Activated gamma-delta T cell (primary cell): Measurements from ENCODE around the gene CPLX1.
"Not testable (repeated sequence)": the region's sequence is repeated elsewhere in the genome, so short reads cannot be mapped to it uniquely, and the experiment has no call there.

Experiments used
- DNase-seq: peaks from one replicate; lab custom pipeline; 2025; lab: John Stamatoyannopoulos, UW

CPLX1 gene

GRCh38 chr4:819401-820229, 6.3 kb downstream of the CPLX1 start:
- no peak for DNase-seq

- no peak for DNase-seq
Observed at GRCh38 chr4:818106-818921, 7.6 kb downstream of the CPLX1 start.

GRCh38 chr4:815464-816146, 10.3 kb downstream of the CPLX1 start:
- DNase-seq, result no peak

- DNase-seq, result no peak
Observed at GRCh38 chr4:814312-814850, 11.5 kb downstream of the CPLX1 start.

- DNase-seq, result no peak
Observed at GRCh38 chr4:813900-814299, 12.0 kb downstream of the CPLX1 start.

- DNase-seq, result no peak
Observed at GRCh38 chr4:808860-809570, 16.9 kb downstream of the CPLX1 start.

- no peak for DNase-seq
Observed at GRCh38 chr4:807792-808191, 18.1 kb downstream of the CPLX1 start.

- not testable (repeated sequence) for DNase-seq
Observed at GRCh38 chr4:806979-807378, 18.9 kb downstream of the CPLX1 start.

- DNase-seq, result no peak
Observed at GRCh38 chr4:804804-805203, 21.1 kb downstream of the CPLX1 start.

- no peak for DNase-seq
Observed at GRCh38 chr4:803884-804283, 22.0 kb downstream of the CPLX1 start.

- no peak for DNase-seq
Observed at GRCh38 chr4:801436-802124, 24.3 kb downstream of the CPLX1 start.

- DNase-seq, result no peak
Observed at GRCh38 chr4:797066-797465, 28.9 kb downstream of the CPLX1 start.

- DNase-seq, result no peak
Observed at GRCh38 chr4:796206-796605, 29.7 kb downstream of the CPLX1 start.

- no peak for DNase-seq
Observed at GRCh38 chr4:795726-796119, 30.2 kb downstream of the CPLX1 start.

- DNase-seq, result no peak
Observed at GRCh38 chr4:794900-795725, 30.8 kb downstream of the CPLX1 start.

GRCh38 chr4:793941-794621, 31.8 kb downstream of the CPLX1 start:
- no peak for DNase-seq

- DNase-seq, result no peak
Observed at GRCh38 chr4:793093-793861, 32.7 kb downstream of the CPLX1 start.

- no peak for DNase-seq
Observed at GRCh38 chr4:792626-793092, 33.3 kb downstream of the CPLX1 start.
